Kidney (tissue), 14 donors: ENCODE results near the gene DCST1. TPM values are rescaled to one million over a fixed set of nuclear protein-coding genes. Genes with fewer than 3 reads are reported as not detected.
A peak's percentile ranks its signal among the peaks of the same experiment; 100 is the strongest.
"Not testable (repeated sequence)": the region's sequence is repeated elsewhere in the genome, so short reads cannot be mapped to it uniquely, and the experiment has no call there.

Experiments
- DNase-seq, 5 donors: peaks; one replicate each; pipeline ENCODE4 v3.0.0-alpha.2; 2013 to 2020
- FAIRE-seq: peaks from 2 replicates; lab custom pipeline; 2012; peaks lifted over from hg19 to GRCh38; lab: Jason Lieb, UNC
- H3K27ac ChIP-seq, 2 donors: one replicate each; pipeline ENCODE4 v1.7.0; 2013; ENCODE audit warnings: low read depth in 2 of 2, low read length in 2 of 2, inconsistent platforms in 1 of 2
- H3K27me3 ChIP-seq: one replicate; pipeline ENCODE4 v1.7.1; 2013; ENCODE audit warnings: low read length, inconsistent platforms; ENCODE audit not compliant: control insufficient read depth, insufficient read depth
- H3K36me3 ChIP-seq, 3 donors: one replicate each; pipeline versions ENCODE4 v1.7.0 to v1.7.1; 2013; ENCODE audit warnings: low read length in 3 of 3, control low read depth in 1 of 3, inconsistent platforms in 1 of 3; ENCODE audit not compliant: insufficient read depth in 3 of 3, control insufficient read depth in 2 of 3
- H3K4me1 ChIP-seq, 3 donors: one replicate each; pipeline versions ENCODE4 v1.7.0 to v1.7.1; 2013; ENCODE audit warnings: low read length in 3 of 3, inconsistent platforms in 1 of 3, low read depth in 1 of 3; ENCODE audit not compliant: control insufficient read depth in 2 of 3, insufficient read depth in 2 of 3
- H3K4me3 ChIP-seq, 3 donors: one replicate each; pipeline versions ENCODE4 v1.7.0 to v1.8.1; 2013; ENCODE audit warnings: low read length in 3 of 3, control low read depth in 1 of 3, inconsistent platforms in 1 of 3
- H3K9ac ChIP-seq, 3 donors: one replicate each; pipeline versions ENCODE4 v1.7.0 to v1.7.1; 2013; ENCODE audit warnings: low read length in 3 of 3, control low read depth in 1 of 3, inconsistent platforms in 1 of 3
- H3K9me3 ChIP-seq, 3 donors: one replicate each; pipeline versions ENCODE4 v1.7.0 to v1.7.1; 2013; ENCODE audit warnings: low read length in 3 of 3, control low read depth in 1 of 3, inconsistent platforms in 1 of 3; ENCODE audit not compliant: control insufficient read depth in 2 of 3, insufficient read depth in 1 of 3
- CTCF ChIP-seq: IDR thresholded peaks from 3 replicates; pipeline ENCODE4 v1.5.1; 2012; ENCODE audit warnings: mild to moderate bottlenecking, moderate library complexity, borderline replicate concordance; ENCODE audit not compliant: insufficient read depth; ENCODE audit errors: extremely low read depth
- intact Hi-C: fragments of 100-400 bp; cut with DNase I; formaldehyde crosslinking; loops from one replicate; pipeline ENCODE4 v1.11.1; 2022
- polyA plus RNA-seq: library from polyadenylated mRNA; stranded (reverse); fragments of 350-450 nt; fragmentation: Illumina TruSeq; extraction: RNeasy Lipid Tissue Mini Kit (QIAGEN cat#74804); gene quantifications from one replicate; pipeline ENCODE4 v1.2.3, GENCODE V29; 2014; ENCODE audit warnings: low read depth, low replicate concordance; ENCODE audit not compliant: insufficient read depth
- total RNA-seq: library from RNA; stranded (reverse); fragmentation: NEBNext Ultra II Directional; extraction: Animal tissue kit (Norgen Biotek cat#: 25700); gene quantifications from one replicate; pipeline ENCODE4 v1.2.1, GENCODE V29; 2021
- donor health status: control.
- donor health status: control.
- donor health status: control.
- donor health status: control.
- donor health status: control.
- donor health status: DM: yes; HTN: yes; CAD: no.
- donor health status: Normal renal cell carcinoma (clear cell type).

DCST1 gene
- total and polyA plus RNA-seq, 2 donors from 2014 or later: not detected

GRCh38 chr1:154995301-154995983, 38.2 kb upstream of the DCST1 start:
- H3K27me3 ChIP-seq, H3K27ac ChIP-seq, H3K9ac ChIP-seq, H3K36me3 ChIP-seq, H3K9me3 ChIP-seq, H3K4me3 ChIP-seq, FAIRE-seq, intact Hi-C loops: not testable (repeated sequence)
- H3K4me1 ChIP-seq: peaks cover 0 to 10% (median 5%) of the 10 kb centered on the region in 3 donors
- peak; percentile 25 for TF ChIP-seq CTCF
- DNase-seq: peak in 4 of 5 donors; percentile 65 to 89 (median 70)

- Histone ChIP-seq H3K27ac (no peak overlapping the region), H3K9me3 (no peaks in the 10 kb centered on the region), H3K4me1 (peaks cover 0 to 10% (median 5%) of the 10 kb centered on the region in 3 donors), H3K27me3 (no peaks in the 10 kb centered on the region), H3K36me3 (no peaks in the 10 kb centered on the region), H3K9ac (no peak overlapping the region), H3K4me3 (no peak overlapping the region)
- peak in 1 of 5 donors; percentile 28 for DNase-seq
- FAIRE-seq: no peak
- intact Hi-C loops: no loop called here
- no peak for TF ChIP-seq CTCF
Observed at GRCh38 chr1:154996966-154997701, 36.5 kb upstream of the DCST1 start.

GRCh38 chr1:154998201-154998780, 35.3 kb upstream of the DCST1 start:
- Histone ChIP-seq H3K27me3 (no peaks in the 10 kb centered on the region), H3K4me1 (peaks cover 0 to 10% (median 5%) of the 10 kb centered on the region in 3 donors), H3K9me3 (no peaks in the 10 kb centered on the region), H3K36me3 (no peaks in the 10 kb centered on the region), H3K9ac (no peak overlapping the region), H3K27ac (no peak overlapping the region), H3K4me3 (no peak overlapping the region)
- intact Hi-C loops: no loop called here
- TF ChIP-seq CTCF: no peak
- peak in 1 of 5 donors; percentile 43 for DNase-seq
- no peak for FAIRE-seq
